Esophagus muscularis mucosa (tissue), 4 donors: ENCODE data around the gene AATK.

ENCODE experiments used
- CTCF ChIP-seq, 3 experiments: fragments of 200-600 bp in 2 of 3; fragments of 450-650 bp in 1 of 3; sonication (generic) in 2 of 3; IDR thresholded peaks; one replicate each; pipeline ENCODE4 v1.5.1; 2017 to 2019; ENCODE audit warnings: antibody characterized with exemption in 3 of 3, mild to moderate bottlenecking in 2 of 3, moderate library complexity in 1 of 3
- EP300 ChIP-seq: sonication (generic); formaldehyde crosslinking; IDR thresholded peaks from one replicate; pipeline ENCODE4 v1.6.1; 2017; ENCODE audit warnings: antibody characterized with exemption
- POLR2A ChIP-seq: fragments of 450-650 bp; IDR thresholded peaks from one replicate; pipeline ENCODE4 v1.6.1; 2017; ENCODE audit warnings: antibody characterized with exemption, moderate library complexity, mild to moderate bottlenecking, low read depth
- POLR2AphosphoS5 ChIP-seq, 2 donors: sonication (generic); formaldehyde crosslinking; IDR thresholded peaks; one replicate each; pipeline ENCODE4 v1.6.1; 2017; ENCODE audit warnings: antibody characterized with exemption in 2 of 2

GRCh38 chr17:81173762-81174155 lies 7.7 kb upstream of the AATK start:
- TF ChIP-seq EP300 (no peak), CTCF (IDR thresholded peaks at IDR 0.05) (no peak), POLR2A (no peak), POLR2AphosphoS5 (IDR thresholded peaks at IDR 0.05) (no peak)
